ENCODE results near the gene ADRA2C.

ADRA2C gene

DNA sequence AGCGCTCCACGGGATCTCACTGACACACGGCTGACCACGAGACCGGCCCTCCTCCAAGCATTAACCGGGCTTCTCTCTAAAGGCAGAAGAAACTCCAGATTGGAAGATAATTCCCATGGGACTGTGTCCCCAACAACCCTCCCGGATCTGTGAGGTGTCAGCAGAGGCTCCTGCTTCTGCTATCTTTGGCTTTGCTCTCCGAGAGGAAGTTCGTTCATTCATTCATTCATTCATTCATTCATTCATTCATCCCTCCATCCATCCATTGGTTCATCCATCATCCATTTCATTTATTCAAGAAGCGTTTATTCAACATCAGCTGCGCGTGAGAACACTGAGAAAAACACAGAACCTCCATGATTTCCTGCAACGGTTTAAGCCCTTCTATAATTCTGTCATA lies 11.5 kb downstream of the ADRA2C start:
- no peak for DNase-seq (ENCODE audit: low spot score)

DNA sequence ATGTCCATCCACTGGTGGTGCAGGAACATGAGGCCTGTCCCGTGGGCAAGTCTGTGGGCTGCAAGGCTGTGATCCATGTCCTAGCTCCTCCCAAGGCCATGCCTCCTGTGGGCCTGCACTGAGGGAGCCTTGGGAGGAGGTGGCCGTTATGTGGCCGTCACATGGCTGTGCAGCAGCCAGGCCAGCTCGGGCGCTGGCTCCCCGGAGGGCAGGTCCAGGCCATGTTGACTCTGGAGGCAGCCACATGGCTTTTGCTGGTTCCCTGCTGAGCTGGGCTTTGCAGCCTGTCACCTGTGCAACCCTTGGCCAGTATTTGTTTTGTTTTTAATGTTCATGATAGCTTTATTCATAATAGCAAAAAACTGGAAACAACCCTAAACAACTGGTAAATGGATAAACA lies 13.3 kb downstream of the ADRA2C start:
- DNase-seq (ENCODE audit: low spot score): no peak

DNA sequence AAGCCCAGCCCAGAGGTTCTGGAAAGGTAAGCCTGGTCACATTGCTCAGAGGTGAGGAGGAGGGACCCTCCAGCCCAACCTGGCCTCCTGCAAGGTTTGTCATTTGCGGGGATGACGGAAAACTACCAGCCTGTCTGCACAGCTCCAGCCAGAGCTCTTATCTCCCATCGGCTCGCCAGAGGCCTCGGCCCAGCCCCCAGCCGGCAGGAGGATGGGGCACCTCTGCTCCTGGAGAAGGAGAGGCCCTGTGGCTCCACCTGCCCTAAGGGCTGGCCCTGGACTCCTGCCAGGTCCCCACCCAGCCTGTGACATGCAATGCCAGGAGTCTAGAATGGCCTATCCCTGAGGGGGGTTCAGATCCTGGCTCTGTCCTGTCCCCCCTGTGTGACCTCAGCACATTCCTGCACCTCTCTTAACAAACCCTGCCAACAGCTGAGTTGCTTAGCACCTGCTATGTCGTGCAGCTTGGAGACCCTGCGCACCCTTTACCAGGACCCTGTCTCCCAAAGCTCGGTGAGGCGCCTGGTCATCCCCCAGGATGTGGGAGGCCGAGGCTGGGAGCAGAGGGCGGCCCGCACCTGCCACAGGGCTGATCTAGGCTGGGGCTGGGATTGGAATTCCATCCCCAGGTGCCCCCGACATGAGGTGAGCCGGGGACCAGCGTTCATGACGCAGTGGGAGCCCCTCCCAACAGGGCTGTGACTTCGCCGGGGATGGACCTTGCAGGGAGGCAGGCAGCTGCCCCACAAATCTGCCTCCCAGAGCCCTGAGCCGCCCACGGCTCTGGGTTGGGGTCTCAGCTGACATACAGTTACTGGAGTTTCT lies 14.4 kb downstream of the ADRA2C start:
- no peak for DNase-seq (ENCODE audit: low spot score)

DNA sequence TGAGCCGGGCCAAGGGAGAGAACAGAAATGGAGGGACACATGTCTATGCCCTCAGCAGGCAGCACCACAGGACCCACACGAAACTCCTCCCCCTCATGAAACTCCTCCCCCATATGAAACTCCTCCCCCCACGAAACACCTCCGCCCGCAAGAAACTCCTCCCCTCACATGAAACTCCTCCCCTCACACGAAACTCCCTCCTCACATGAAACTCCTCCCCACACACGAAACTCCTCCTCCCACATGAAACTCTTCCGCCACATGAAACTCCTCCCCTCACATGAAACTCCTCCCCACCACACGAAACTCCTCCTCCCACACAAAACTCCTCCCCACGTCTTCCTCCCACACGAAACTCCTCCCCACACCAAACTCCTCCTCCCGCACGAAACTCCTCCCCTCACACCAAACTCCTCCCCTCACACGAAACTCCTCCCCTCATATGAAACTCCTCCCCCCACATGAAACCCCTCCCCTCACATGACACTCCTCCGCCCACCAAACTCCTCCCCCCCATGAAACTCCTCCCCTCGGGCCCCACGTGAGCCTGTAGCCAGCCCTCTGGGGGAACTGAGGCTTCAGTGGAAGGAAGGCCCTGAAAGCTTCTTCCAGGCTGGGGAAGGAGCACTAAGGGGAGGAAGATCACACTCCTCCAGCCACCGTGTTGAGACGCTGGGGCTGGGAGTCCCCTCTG lies 15.2 kb downstream of the ADRA2C start:
- DNase-seq (ENCODE audit: low spot score): no peak

DNA sequence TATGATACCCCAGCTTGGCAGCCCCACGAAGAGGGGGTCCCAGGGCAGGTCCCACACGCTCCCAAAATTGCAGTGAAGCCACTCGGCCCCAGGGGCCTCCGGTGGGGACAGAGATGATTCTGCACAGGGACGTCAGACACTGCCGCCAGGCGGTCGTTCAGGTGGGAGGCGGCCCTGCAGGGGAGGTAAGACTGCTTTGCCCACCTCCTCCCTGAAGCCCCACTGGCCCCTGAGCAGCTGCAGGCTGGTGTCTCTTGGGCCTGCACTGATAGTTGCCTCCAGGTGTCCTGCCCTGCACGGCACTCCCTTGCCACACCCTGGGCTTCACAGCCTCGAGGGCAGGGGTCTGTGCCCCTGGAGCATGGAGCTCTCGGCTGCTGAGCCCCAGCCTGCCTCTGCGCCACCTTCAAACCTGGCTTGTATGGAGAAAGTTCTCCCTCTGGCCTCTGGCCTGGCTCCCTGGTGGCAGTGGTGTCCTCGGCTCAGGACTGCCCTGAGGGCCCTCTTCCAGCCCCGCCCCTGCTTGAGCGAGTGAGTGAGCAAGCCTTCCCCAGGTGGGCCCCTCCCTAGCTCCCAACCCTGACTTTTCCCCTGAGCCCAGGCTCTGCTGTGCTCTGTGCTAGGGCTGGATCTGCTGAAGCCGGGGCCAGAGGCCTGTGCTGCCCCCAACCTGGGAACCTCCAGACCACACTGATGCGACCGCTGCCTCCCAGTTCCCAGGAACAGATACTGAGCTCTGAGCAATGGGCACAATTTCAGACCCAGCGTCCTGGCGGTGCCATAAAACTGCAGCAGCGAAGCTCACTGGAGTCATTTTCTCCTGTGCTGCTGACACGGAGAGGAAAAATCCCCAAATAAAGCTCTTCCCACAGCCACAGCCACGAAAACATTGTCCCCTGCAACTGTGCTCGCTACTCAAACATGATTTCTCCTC lies 16.1 kb downstream of the ADRA2C start:
- no peak for DNase-seq (ENCODE audit: low spot score)

DNA sequence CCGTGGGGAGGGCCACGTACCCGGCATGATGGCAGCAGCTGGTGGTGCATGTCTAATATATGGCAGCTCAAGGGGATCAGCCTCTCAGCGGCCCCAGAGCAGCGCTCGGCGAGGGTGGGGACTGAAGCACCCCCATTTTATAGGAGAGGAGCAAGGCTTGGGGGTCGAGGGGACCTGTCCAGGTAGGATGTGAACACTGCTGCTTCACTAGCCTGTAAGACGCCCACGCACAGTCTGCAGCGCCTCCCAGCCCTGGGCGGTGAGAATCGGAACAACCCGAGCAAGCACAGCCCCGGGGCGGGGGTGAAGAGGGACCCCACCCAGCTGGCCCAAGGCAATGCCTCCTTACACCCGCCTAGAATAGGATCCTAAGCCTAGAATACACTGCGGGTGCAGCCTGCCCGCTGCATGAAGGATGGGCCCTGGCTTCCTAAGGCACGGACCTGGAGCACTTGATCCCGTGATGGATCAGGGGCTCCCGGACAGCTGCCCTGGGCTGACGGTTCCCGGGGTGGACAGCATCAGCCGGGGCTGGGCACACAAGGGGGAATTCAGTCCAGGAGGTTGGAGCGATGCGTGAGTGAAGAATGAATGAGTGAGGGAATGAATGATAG lies 17.6 kb downstream of the ADRA2C start:
- no peak for DNase-seq (ENCODE audit: low spot score)

DNA sequence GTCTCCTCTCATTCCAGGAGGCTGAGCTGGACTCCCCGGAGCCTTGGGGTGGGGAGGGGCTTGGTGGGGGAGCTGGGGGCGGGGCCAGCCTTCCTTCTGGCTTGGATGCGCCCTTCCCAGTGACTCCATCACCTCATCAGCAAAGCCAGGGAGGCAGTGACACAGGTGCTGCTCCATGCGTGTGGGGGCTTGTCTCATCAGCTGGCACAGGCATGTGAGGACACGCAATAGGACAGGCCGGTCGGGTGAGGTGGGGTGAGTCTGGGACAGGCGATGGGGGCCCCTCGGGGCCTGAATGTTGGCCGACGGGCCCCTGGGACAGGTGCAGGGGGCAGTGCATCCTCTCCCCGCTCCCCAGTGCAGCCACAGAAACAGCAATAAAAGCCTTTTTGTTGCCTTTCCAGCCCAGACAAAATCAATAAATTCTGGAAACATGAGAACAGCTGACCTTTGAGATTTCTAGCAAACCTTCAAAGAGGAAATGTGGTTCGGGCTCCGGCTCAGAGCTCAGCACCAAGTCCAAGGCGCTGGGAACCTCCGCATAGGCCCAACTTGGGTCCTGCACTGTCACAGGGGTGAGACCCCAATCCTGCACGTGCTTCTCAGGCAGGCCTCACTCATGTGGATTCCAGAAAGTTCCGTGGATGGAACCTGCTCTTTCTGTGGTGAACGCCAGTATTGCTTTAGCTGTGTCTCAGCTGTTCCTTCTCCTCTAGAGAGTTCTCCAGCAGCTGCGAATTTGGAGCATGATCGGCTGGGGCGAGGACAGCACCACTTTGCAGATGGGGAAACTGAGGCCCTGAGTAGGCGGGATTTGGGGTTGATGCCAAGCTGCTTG lies 18.5 kb downstream of the ADRA2C start:
- no peak for DNase-seq (ENCODE audit: low spot score)

DNA sequence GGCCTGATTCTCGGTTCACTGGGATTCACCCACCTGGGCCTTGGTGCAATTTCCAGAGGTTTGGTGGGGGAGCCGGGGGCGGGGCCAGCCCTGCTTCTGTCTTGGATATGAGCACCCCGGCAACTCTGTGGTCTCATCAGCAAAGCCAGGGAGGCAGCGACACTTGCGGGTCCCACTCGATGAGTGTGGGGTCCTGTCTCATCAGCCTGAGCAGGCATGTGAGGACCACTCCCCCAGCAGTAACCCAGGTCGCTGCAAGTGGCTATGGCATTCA lies 19.0 kb downstream of the ADRA2C start:
- DNase-seq (ENCODE audit: low spot score): no peak

DNA sequence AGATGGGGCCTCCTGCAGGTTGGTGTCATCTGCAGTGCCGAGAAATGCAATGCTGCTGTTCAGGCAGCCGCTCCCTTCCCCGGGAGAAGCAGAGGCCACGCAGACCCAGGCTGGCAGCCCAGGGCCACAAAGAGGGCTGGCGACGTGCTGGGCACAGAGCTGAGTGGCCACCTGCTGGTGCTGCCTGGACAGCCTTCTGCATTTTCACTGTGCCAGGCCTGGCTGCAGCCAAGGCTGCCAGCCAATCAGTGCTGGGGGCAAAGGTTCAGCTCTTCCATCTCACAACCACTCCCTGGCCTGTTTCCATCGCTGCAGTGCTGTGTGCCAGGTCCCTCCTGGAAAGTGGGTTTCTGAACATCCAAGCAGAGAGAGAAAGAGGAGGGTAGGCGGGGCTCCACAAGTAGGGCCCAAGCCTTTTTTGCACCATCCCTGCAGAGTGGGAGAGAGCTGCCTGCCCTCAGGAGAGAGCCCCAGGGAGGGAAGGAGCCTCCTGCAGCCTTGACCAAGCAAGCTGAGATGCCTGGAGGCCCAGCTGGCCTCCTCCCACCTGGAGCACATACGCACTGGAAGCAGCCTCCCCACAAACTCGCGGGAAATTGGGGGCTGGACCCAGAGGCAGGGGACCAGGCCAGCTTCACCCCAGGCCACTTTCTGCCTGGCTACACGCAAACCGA lies 20.1 kb downstream of the ADRA2C start:
- DNase-seq (ENCODE audit: low spot score): no peak

DNA sequence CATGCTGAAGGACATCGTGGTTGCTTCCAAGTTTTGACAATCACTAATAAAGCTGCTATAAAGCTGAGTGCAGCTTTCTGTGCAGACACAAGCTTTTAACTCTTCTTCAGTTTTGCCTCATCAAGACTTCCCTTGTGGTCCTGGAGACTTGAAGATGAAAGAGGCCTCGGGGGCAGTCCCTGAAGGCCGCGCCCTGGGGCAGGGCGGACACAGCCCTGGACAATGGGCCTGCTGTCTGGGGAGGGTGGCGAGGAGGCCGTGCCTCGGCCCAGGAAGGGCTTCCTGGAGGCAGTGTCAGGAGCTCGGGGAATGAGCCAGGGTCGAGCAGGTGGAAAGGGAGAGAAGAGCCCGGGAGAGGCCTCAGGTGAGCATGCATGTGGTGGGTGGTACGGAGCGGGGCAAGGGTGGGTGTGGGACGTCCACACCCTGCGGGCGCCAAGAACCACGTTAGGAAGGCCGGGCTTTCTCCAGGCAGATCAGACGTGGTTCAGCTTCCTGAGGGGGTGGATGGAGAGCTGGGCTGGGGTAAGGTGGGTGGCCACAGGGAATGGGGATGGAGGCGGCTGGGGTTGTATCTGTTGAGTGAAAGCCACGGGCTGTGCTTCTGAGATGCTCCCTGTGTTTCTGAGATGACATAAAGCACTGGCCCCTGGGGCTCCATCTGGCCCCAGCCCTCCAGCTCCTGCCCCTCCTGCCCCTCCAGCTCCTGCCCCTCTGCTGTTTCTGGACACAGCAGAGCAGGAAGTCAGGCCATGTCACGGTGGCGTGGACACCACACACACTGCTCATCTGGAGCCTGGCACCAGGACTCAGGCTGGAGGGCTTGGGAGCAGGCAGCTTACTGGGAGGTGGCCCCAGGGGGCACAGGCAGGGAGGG lies 21.5 kb downstream of the ADRA2C start:
- DNase-seq (ENCODE audit: low spot score): no peak

DNA sequence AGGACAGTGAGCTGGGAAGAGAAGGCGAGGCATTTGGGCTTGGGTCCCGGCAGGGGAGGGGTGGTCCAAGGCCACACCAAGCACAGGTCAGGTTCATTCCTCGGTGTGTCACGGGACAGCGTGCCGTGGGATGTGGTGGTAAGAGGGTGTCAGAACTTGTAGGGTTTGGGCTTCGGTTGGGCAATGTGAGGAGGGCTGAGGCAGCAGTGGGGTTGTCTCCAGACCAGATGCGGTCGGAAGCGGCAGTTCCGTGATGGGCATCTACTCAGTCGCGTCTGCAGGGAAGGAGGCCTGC lies 22.1 kb downstream of the ADRA2C start:
- no peak for DNase-seq (ENCODE audit: low spot score)

DNA sequence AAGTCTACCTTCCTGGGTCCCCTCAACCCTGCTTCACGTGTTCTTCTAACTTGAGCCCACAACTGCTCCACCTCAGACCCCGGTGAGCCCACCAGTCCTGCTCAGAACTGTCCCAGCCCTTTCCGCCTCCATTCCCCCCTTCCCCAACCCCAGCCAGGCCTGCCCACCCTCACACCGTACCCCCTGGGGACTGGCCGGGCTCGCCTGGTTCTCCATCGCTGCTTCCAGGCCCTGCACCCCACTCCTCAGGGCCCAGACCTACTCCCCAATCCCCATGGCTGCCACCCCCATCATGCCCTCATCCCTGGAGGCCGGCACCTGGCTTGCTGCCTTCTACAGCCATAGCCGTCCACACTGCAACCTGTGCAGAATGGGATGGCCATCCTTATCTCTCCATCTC lies 23.4 kb downstream of the ADRA2C start:
- no peak for DNase-seq (ENCODE audit: low spot score)

DNA sequence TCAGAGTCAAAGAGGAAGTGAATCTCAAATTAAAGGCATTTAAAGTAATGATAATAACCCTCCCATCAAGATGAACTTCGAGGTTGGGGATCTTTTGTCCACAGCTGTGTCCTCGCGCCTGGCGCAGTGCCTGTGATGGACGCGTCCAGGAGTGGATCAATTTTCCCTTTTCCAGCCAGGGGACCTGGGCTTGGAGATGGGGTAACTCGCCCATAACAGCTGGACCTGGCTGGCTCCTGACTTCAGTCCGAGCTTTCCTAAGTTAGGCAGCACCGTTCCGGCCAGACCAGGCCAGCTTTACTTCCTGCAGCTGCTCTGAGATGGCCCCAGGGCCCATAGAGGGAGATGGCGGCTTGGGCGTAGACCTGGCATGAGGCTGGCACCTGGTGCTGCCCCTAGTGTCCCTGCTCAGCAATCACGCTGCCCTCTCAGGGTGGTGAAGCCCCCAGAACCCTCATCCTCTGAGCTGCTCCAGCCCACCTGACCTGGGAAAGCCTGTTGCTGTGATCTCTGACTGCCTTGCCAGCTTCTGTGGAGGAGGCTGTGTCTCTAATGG lies 23.9 kb downstream of the ADRA2C start:
- DNase-seq (ENCODE audit: low spot score): no peak

DNA sequence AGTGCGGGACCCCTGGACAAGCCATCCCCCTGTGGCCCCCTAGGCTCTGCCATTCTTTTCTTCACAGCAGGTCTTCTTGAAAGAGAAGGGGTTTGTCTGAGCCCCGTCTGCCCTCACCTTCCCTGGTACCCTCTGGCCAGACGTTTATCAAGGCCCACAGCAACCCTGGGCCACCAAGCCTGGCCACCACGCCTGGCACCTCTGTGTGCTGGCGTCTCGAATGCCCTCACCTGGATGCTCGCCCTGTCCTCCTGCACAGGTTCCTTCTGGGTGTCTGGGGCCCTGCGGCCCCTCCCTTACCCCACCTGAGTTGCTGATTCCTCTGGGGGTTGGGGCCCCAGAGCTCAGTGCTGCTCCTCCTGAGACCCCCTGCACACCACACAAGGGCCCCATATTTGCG lies 25.1 kb downstream of the ADRA2C start:
- DNase-seq (ENCODE audit: low spot score): no peak

DNA sequence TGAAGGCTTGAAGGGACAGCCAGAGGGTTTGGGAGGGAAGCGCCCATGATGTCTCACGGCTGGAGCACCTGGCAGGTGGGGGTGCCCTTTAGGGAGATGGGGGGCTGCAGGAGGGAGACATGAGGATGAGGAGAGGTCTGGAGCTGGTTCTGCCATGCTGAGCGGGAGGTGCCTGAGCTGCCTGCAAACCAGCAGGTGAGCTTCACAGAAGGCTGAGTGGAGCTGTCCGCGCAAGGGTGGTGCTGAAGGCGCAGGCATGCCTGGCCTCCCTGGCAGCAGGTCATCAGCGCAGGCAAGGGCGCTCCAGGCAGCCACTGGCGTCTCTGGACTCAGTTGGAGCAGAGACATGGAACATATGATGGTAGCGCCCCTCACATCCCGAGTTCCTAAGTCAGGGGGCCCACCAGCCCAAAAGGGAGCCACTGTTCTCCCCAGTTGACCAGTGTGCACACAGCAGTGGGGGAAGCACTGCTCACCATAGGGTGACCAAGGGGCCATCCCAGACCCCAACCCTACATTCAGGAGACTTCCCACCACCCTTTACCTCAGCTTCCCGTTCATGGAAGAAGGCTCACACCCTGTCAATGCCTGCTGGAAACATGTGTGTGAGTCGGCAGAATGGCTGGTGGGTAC lies 25.8 kb downstream of the ADRA2C start:
- DNase-seq (ENCODE audit: low spot score): no peak

DNA sequence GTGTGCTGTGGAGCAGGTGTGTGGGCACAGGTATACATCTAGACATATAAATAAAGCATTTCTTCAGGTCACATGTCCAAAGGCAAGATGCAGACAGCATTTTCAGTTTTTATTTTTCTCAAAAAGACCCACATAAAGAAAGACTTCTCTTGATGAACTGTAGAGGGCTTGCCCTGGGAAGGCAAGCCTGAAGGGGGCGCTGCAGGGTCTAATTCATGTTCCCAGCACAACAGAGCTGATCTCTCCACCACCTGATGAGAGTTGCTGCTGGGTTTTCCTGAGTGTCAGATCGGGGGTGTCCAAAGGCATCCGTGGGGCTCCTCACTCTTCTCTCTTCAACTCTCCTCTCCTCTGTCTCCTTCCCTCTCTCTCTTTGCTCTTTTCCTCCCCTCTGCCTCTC lies 26.6 kb downstream of the ADRA2C start:
- DNase-seq (ENCODE audit: low spot score): no peak

DNA sequence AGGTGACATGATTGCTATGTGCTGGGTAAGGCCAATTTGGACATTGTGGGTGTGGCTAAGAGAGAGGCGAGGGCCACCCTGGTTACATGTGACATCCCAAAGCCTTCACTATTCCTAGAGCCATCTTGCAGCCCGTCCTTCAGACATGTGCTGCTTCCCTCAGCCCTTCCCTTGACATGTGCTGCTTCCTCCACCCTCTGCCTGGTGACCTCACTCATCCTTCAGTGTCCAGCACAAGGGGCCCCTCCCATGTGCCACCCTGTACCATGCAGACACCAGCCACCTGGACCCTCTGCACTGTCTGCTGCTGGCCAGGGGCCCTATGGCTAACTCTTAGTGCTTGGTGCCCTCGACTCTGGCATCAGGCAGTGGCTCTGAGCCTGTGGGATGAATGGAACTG lies 27.4 kb downstream of the ADRA2C start:
- DNase-seq (ENCODE audit: low spot score): no peak

DNA sequence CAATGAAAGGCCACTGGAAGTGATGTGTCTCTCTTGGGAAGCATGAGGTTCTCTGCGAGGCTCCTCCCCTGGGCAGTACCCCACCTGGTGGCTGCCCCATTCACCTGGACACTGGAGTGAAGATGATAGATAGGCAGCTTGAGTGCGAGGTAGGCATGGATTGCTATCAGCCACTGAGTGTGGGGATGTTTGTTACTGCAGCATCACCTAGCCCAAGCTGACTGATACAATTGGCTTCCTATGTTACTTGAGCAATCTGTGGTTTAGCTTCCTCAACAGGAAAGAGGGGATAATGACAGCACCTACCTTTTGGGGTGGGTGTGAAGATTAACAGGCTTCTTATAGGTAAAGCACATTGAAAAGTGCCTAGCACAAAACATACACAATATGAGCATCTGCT lies 30.8 kb downstream of the ADRA2C start:
- DNase-seq (ENCODE audit: low spot score): no peak

Measured in hematopoietic multipotent progenitor cell treated with erythropoietin and hydrocortisone succinate and interleukin-3 and kit ligand, for 17 days (in vitro differentiated cells).